Measurements from ENCODE around the gene PLCL1.

GRCh38 chr2:197975931-197976519 is 171.6 kb downstream of the PLCL1 start:
- no peak for TF ChIP-seq CTCF (IDR thresholded peaks at IDR 0.05; ENCODE audit: low read depth, low read length)
- TF ChIP-seq POLR2A (IDR thresholded peaks at IDR 0.05; ENCODE audit: extremely low read depth, insufficient read length) = no peak
- no peak for TF ChIP-seq MAX (IDR thresholded peaks at IDR 0.05; ENCODE audit: low read depth, low read length)
- no peak for TF ChIP-seq MYC (IDR thresholded peaks at IDR 0.05; ENCODE audit: low read depth, low read length)
